ENCODE data around the gene ATP2C1.

DNA sequence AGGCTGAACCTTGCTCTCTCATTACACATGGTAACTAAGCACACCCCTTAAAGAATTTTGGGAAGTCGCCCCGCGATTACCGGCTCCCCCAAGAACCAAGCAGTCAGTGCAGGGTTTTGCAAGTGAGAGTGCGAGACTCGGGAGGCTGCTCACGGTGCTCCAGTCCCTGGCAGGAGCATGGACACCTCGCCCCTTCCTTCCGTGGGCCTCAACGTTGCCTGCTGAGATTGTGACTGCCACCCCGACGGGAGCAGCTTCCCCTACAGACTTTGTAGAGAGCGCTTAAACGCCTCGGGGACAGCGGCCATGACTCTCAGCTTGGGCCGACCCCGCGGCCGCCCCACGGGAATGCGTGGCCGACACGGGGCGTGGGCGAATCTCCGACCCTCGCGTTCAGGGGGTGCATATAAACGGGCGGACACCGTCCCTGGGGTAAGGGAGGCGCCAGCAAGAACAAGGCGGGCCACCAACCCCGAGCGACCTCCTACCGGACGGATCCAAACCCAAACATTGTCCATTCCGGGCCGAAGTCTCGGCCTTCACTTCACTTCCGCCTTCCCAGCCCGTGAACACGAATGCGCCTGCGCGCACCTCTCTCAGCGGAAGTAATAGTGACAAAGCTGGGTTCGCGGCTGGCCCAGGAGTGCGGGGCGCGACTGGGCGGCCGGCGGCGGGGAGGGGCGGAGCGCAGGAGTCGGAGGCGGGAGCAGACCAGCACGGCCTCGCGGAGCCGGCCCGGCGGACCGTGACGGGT, at the start of gene ATP2C1:
- TF ChIP-seq, protein P1, sequence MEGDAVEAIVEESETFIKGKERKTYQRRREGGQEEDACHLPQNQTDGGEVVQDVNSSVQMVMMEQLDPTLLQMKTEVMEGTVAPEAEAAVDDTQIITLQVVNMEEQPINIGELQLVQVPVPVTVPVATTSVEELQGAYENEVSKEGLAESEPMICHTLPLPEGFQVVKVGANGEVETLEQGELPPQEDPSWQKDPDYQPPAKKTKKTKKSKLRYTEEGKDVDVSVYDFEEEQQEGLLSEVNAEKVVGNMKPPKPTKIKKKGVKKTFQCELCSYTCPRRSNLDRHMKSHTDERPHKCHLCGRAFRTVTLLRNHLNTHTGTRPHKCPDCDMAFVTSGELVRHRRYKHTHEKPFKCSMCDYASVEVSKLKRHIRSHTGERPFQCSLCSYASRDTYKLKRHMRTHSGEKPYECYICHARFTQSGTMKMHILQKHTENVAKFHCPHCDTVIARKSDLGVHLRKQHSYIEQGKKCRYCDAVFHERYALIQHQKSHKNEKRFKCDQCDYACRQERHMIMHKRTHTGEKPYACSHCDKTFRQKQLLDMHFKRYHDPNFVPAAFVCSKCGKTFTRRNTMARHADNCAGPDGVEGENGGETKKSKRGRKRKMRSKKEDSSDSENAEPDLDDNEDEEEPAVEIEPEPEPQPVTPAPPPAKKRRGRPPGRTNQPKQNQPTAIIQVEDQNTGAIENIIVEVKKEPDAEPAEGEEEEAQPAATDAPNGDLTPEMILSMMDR (IDR thresholded peaks at IDR 0.05; ENCODE audit: low read depth, low read length): no peak
- TF ChIP-seq, protein P2, sequence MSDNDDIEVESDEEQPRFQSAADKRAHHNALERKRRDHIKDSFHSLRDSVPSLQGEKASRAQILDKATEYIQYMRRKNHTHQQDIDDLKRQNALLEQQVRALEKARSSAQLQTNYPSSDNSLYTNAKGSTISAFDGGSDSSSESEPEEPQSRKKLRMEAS (IDR thresholded peaks at IDR 0.05; ENCODE audit: low read depth, low read length): peak; percentile 63
- TF ChIP-seq POLR2A (IDR thresholded peaks at IDR 0.05; ENCODE audit: extremely low read depth, insufficient read length): peak; percentile 88

All from NB4 (cell line).